Esophagus muscularis mucosa (tissue), 4 donors: ENCODE results near the gene CREB3L2.

ENCODE experiments used
- EP300 ChIP-seq: sonication (generic); formaldehyde crosslinking; IDR thresholded peaks from one replicate; pipeline ENCODE4 v1.6.1; 2017; ENCODE audit warnings: antibody characterized with exemption
- POLR2A ChIP-seq: fragments of 450-650 bp; IDR thresholded peaks from one replicate; pipeline ENCODE4 v1.6.1; 2017; ENCODE audit warnings: antibody characterized with exemption, moderate library complexity, mild to moderate bottlenecking, low read depth
- POLR2AphosphoS5 ChIP-seq, 2 donors: sonication (generic); formaldehyde crosslinking; IDR thresholded peaks; one replicate each; pipeline ENCODE4 v1.6.1; 2017; ENCODE audit warnings: antibody characterized with exemption in 2 of 2
- TF ChIP-seq, protein P1 (sequence below), 3 experiments: fragments of 200-600 bp in 2 of 3; fragments of 450-650 bp in 1 of 3; sonication (generic) in 2 of 3; IDR thresholded peaks; one replicate each; pipeline ENCODE4 v1.5.1; 2017 to 2019; ENCODE audit warnings: antibody characterized with exemption in 3 of 3, mild to moderate bottlenecking in 2 of 3, moderate library complexity in 1 of 3

DNA sequence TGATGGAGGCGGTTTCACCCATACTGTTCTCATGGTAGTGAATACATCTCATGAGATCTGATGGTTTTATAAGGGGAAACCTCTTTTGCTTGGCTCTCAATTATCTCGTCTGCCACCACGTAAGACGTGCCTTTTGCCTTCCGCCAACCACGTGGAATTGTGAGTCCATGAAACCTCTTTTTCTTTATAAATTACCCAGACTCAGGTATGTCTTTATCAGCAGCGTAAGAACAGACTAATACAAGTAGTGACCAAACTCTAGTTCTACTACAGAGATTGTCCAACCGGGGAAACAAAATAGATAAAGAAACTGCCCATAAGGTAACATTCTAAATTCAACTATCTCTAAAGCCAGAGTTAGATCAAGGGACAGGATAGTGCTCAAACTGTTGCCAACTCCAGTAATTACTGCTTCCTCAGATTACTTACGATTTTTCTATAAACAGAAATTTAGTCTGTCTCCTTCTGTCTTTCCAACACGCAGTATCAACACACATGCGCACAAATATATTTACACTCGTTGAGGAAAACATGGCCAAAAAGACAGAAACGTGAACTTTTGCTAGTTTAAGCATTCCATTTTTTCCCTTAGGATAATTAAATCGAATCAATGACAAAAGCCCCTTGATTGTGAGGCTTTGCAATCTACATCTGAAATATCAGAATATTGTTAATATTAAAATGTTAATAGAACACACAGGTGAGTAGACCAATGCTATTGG lies 36.9 kb downstream of the CREB3L2 start:
- TF ChIP-seq, protein P1, sequence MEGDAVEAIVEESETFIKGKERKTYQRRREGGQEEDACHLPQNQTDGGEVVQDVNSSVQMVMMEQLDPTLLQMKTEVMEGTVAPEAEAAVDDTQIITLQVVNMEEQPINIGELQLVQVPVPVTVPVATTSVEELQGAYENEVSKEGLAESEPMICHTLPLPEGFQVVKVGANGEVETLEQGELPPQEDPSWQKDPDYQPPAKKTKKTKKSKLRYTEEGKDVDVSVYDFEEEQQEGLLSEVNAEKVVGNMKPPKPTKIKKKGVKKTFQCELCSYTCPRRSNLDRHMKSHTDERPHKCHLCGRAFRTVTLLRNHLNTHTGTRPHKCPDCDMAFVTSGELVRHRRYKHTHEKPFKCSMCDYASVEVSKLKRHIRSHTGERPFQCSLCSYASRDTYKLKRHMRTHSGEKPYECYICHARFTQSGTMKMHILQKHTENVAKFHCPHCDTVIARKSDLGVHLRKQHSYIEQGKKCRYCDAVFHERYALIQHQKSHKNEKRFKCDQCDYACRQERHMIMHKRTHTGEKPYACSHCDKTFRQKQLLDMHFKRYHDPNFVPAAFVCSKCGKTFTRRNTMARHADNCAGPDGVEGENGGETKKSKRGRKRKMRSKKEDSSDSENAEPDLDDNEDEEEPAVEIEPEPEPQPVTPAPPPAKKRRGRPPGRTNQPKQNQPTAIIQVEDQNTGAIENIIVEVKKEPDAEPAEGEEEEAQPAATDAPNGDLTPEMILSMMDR (IDR thresholded peaks at IDR 0.05) = no peak
- TF ChIP-seq POLR2A (no peak), EP300 (no peak), POLR2AphosphoS5 (IDR thresholded peaks at IDR 0.05) (no peak)
